IPS-NIHi11 (cell line): Measurements from ENCODE around the gene CSNK1G2.

Experiments
- DNase-seq: peaks from one replicate; pipeline ENCODE4 v3.0.0; 2012; ENCODE audit warnings: mixed read lengths, low spot score

Gene CSNK1G2

DNA sequence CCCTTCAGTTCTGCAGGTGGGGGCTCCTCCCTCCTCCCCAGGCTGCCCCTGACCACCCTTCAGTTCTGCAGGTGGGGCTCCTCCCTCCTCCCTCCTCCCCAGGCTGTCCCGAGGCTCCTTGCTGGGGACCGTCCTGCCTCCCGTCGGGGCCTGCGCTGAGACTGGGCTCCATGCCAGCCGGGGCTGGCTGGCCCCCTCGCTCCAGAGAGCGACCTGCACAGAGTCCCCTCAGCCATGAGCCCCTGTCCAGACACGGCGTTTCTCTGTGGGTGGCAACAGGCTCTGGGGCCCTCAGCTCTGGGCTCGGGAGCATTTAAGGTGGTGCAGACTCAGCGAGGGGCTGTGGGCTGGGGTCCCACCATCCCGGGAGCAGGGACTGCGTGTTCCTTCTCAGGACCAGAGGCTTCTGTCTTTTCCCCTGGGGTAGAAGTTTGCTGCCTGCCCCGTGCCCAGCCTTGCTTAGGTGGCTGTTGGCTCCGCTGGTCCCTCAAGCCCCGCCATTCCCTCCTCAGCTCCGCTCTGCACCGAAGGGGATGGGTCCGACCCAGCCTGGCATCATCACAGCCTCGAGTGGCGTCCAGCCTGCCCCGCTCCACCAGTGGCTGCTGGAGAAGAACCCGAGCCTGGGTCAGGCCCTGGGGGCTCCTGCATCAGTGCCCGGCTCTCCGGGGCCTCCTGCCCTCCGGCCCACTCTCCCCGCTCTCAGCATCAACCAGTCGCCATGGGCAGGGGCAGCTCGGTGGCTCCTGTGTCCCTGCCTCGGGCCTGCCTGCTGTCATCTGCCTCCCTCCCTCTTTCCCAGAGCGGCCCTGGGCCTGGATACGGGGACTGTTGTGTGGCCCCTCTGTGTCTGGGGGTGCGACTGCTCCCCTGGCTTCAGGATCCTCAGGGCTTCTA lies 27.6 kb downstream of the CSNK1G2 start:
- no peak for DNase-seq

DNA sequence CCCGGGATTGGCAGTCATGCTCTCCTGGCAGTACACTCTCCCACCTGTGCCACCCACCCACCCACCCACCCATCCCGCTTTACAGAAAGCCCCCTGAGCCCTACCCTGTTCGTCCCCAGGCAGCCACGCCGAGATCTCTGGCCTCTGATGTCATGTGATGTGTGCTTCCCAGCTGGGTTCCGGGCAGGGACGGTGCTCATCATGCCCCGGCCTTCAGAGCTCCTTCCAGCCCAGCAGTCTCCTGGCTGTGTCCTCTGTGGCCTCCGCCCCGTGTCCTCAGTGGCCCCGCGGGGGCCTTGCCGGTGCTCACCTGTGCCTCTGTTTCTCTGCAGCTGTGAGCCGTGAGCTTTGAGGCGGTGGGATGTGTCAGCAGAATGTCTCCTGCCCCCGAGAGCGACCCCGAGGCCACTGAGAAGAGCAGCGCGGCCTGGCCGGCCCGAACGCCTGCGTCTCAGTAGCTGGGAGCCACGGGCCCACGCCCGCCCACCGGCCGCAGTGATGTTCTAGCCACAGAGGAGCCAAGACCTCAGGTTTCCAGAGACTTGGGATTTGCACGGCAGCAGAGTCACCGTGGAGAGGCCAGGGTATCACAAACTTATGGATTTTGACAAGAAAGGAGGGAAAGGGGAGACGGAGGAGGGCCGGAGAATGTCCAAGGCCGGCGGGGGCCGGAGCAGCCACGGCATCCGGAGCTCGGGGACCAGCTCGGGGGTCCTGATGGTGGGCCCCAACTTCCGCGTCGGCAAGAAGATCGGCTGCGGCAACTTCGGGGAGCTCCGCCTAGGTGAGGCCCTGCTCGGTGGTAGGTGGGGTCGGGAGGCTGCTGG lies 28.4 kb downstream of the CSNK1G2 start:
- no peak for DNase-seq

DNA sequence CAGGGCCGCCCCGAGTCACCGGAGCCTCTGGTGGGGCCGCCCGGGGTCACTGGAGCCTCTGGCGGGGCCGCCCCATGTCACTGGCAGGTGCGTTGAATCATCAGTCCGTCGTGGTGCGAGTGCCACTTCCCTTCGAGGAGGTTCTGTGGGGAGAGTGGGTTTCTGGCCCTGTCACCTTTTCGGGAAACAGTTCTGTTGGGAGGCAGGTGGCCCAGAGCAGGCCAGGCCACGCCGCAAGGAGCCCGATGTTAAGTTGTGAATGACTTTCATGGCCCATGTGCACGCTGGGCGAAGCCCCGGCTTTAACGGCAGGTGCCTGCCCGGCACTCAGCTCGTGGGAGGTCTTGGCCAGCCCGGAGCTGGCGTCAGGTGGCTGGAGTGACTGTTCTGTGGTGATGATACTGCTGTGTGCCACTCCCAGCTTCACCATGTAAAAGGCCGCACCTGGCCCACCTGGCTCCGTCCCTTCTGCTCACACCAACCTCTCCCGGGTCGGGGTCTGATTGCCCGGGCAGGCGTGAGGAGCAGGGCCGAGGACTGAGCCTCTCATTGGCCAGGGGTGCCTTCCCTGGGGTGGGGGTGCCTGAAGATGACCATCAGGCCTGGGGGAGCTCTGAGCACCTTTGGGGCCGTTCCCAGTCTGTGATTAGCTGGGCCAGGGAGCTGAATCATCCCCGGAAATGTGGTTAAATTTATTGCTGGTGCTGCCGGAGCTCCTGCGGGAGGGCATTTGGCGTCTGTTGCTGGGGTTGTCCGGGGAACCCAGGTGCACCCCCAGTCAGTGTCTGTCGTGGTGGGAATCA lies 29.2 kb downstream of the CSNK1G2 start:
- DNase-seq: no peak

DNA sequence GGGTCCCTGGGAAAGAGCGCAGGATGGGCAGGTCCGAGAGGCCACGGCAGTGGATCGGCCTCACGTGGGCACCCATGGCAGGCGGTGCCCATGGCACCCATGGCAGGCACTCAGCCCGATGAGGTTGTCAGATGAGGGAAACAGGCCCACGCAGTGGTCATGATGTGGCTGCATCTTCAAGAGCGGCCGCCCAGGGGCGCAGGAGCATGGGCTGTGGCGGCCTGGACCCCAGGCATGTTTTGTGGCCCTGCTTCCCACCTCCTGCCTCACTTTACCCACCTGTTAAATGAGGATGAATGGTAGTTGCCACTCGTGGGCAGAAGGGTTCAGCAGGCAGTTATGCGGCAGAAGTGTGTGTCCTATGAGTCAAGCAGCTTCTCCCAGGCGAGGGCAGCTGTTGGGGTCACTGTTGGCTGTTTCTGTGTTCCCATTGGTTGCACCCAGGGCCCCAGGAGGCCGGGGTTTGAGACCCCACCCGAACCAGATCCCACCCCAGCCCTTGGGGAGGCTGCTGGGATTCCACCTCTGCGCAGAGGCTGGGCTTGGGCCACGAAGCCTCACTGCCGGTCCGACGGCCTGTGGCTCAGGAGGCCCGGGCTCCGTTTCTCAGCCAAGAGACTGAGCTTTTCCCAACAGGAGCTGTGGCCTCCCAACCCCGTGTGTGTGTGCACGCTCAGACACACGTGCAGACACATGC lies 30.0 kb downstream of the CSNK1G2 start:
- DNase-seq: no peak

DNA sequence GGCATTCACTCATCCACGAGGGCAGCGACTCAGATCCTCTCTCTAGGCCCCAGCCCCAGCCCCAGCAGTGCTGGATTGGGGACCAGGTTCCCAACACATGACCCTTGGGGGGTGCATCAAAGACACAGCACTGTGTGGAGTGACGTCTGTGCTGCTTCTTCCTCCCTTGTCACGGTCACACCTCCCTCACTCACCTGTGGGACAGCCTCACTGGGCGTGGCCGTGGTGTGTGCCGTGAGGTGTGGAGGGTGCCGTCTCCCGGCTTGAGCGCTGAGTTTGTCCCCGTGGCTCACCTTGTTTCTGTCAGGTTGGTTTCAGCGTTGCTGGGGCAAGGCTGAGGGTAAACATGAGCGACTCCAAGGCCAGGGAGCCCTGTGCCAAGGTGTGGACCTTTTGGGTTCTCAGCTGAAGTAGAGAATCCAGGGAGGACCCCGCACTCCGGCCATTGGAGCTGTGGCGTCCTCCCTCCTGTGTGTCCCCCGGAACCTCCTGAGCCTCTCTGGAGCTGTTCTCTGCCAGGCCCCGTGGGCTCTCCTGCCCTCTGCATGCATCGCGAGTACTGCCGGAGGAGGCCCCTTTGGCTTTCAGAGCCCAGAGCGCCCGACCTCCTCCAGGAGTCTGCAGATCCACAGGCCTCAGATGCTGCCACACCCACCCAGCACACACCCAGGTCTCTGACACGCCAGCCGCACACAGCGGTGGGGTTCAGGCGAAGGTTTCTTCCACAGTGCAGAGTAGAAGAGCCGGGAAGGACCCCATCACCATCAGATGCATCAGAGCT lies 33.6 kb downstream of the CSNK1G2 start:
- no peak for DNase-seq

DNA sequence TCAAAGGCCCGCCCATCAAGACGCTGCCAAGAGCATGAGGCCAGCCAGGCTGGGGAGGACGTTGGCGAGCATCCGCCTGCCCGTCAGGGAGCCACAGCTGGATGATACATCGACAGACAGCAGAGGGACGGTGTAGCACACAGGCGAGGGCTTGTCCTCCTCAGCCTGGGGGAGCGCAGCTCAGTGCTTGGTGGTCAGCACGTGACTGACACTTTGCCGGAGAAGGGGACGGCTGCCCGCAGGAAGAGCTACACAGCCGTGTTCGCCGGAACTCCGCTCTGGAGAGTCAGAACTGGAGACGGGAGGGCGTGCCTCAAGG lies 34.1 kb downstream of the CSNK1G2 start:
- no peak for DNase-seq

DNA sequence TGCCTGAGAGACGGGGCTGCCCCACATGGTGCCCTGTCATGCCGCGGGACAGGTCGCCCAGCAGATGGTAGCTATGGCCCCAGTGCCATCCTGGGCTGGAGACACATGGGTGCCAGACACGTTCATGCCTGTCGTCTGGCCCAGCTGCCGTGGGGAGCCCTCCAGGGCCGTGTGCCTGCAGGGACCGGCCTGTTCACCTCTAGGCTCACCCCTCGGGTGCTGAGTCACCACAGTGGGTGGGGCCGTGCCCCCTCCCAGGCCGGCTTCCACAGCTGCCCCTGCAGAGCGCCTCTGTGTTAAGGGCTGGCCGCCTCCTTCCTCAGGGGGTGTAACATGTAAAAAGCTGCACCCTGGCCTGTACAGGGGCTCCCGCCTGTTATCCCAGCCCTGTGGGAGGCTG lies 36.1 kb downstream of the CSNK1G2 start:
- no peak for DNase-seq

DNA sequence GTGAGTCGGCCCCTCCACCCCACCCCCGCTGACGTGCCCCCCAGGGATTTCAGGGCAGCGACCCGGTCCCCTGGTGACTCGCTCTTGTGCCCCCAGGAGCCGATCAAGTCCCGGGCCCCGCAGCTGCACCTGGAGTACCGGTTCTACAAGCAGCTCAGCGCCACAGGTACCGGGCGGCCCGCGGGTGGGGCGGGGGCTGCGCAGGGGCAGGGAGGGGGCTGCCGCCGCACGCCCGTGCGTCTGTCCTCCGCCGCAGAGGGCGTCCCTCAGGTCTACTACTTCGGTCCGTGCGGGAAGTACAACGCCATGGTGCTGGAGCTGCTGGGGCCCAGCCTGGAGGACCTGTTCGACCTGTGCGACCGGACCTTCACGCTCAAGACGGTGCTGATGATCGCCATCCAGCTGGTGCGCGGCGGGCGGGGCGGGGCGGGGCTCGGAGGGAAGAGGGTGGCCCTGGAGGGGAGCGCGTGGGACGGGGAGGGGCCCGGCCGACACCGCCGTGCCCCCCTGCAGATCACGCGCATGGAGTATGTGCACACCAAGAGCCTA lies 37.4 kb downstream of the CSNK1G2 start:
- DNase-seq: no peak

DNA sequence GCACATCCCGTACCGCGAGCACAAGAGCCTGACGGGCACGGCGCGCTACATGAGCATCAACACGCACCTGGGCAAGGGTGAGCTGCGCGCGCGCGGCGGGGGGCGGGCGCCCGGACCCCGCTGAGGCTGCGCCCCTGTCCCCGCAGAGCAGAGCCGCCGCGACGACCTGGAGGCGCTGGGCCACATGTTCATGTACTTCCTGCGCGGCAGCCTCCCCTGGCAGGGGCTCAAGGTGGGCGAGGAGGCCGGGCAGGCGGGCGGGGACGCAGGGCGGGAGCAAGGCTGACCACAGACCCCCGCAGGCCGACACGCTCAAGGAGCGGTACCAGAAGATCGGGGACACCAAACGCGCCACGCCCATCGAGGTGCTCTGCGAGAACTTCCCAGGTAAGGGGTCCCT lies 38.0 kb downstream of the CSNK1G2 start:
- no peak for DNase-seq

DNA sequence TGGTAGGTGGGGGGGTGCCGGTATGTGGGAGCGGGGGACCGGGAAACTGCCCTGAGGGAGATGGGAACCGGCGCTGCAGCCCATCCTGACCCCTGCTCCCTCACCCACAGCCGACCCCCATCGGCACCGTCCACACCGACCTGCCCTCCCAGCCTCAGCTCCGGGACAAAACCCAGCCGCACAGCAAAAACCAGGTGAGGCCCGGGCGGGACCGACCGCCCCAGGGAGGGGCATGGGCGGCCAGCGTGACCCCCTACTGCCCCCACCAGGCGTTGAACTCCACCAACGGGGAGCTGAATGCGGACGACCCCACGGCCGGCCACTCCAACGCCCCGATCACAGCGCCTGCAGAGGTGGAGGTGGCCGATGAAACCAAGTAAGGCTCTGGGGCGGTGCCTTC lies 38.7 kb downstream of the CSNK1G2 start:
- DNase-seq: no peak

DNA sequence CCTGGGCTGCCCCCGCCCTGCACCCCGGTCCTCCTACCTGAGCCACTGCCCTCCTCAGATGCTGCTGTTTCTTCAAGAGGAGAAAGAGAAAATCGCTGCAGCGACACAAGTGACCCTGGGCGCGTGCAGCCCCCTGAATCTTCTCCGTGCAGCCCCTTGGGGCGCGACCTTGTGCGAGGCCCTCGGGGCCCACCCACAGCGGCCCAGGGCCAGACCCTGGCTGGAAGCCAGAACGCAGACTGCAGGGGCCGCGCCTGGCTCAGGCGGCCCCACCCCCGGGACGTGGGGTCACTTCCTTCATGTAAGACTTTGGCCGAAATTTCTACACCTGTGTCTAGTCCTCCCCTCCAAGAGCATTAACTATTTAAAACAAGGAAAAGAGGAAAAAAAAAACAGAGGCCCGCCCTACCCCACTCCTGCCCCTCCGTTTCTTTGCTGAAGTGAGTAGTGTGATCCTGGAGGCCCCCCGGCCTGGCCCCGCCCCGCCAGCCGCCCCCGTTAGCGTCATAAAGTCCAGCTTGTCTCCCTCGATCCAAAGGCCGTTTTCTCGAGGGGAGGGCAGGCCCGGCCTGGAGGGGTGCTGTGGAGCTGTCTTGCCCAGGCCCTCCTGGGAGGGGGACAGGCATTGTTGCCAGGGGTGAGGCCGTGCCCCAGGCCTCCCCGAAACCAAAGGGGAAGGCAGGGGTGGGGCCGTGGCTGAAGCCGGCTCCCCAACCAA lies 39.3 kb downstream of the CSNK1G2 start:
- DNase-seq: no peak

DNA sequence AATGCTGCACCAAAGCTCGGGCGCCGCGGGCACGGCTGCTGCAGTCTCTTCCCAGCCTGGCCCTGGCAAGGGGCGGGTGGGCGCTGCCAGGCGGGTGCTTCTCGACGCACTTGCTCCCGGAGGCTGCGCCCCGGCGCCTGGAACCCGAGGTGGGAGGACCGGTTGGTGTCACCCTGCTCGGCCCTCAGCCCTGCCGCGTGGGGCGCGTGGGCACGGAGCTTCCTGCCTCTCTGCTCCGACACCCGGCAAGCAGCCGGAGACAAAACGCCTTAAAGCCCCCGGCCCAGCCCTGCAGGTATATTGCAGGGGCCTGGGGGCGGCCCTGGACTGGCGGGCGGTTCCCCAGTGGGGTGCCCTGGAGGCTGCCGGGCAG lies 39.8 kb downstream of the CSNK1G2 start:
- no peak for DNase-seq

DNA sequence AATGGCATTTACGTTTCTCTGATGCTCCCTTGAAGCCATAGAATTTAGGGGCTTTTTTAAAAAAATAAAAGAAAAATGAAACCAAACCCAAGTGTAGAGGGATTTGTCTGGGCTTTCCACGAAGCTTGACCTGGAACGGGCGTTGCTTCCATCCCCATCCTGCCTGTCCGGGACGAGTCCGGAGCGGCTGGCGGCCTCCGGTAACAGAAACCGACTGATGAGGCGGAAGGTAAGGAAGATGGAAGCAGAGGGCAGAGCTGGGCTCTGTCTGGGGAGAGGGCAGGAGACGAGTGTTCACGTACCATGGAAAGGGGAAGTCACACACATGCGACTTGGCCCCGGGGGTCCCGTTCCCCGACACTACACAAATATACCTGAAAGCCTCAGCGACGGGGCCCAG lies 40.3 kb downstream of the CSNK1G2 start:
- DNase-seq: no peak

DNA sequence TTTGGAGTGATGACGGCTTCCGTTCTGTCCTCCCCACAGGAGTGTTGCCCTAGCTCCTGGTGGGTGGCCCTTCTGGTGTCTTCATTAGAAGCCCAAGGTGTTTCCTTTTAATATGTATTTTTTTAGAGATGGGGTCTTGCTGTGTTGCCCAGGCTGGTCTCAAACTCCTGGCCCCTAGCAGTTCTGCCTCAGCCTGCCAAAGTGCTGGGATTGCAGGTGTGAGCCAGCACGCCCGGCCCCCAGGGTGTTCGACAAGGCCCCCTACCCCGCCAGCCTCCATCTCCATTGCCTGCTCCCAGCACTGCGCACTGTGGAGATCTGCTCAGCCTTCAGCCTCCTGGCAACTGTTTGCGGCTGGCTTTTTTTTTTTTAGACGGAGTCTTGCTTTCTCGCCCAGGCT lies 43.4 kb downstream of the CSNK1G2 start:
- no peak for DNase-seq

DNA sequence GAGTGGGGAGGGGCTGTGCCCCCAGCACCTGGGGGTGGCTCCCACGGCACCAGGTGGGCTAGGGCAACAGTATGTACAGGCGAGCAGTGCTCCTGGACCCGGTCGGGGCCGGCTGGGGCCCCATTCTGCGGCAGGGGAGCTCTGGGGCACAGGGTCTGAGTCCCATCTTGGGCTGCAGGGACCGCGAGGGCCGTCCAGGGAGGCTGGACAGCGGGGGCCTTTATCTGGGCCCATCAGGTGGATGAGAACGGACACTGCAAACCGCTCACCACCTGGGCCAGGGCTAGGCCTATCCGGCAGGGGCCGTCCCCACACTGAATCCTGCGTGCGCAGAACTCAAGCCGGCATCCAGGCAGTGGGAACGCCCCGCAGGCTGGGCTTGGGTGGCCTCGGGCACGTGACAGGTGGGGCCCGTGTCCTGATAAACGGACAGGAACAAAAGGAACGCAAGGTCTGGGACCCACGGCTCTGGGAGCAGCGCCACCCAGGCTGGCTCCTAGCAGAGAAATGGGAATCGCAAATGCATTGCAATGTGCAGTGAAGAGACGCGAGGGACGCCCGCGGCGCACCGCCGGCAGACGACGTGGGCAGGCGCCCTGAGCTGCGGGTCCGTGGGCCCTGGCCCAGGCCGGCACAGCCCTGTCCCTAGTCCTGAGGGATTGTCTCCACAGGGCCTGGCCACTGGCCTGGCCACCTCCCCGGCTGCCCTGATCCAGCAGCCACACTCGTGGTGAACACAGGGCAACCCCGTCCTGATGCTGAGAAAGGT lies 44.8 kb downstream of the CSNK1G2 start:
- no peak for DNase-seq

DNA sequence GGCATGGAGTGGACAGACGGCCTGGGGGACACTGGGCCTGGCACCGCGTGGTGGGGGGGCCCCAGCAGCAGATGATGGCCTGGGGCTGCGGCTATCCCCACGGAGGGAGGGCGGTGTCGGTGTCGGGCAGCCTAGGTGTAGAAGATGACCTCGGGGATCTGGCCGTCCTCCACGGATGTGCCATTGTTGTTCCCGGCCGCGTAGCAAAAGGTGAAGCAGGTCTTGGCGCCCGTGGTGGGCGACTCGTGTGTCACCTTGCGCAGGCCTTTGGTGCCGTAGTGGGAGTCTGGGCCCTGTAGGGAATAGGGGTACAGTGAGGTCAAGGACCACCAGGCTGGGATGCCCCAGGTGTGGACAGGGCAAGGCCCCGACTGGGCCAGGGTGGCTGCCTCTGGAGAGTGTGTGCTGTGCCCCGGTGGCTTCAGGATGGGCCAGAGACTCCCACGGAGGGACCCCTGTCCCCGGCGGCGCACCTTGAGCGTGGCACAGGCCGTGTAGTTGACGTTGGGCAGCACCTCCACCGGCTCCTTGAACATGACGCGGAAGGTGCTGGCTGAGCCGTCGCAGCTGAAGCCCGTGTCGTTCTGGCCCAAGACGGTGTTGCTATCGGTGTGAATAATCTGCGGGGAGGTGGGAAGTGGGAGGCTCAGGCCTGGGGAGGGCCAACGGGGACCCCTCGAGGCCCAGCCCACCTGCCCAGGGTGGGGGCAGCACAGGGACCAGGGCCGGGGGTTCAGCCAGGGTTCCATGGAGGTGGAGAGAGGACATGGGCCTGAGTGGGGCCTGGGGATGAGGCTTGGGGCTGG lies 45.6 kb downstream of the CSNK1G2 start:
- no peak for DNase-seq

DNA sequence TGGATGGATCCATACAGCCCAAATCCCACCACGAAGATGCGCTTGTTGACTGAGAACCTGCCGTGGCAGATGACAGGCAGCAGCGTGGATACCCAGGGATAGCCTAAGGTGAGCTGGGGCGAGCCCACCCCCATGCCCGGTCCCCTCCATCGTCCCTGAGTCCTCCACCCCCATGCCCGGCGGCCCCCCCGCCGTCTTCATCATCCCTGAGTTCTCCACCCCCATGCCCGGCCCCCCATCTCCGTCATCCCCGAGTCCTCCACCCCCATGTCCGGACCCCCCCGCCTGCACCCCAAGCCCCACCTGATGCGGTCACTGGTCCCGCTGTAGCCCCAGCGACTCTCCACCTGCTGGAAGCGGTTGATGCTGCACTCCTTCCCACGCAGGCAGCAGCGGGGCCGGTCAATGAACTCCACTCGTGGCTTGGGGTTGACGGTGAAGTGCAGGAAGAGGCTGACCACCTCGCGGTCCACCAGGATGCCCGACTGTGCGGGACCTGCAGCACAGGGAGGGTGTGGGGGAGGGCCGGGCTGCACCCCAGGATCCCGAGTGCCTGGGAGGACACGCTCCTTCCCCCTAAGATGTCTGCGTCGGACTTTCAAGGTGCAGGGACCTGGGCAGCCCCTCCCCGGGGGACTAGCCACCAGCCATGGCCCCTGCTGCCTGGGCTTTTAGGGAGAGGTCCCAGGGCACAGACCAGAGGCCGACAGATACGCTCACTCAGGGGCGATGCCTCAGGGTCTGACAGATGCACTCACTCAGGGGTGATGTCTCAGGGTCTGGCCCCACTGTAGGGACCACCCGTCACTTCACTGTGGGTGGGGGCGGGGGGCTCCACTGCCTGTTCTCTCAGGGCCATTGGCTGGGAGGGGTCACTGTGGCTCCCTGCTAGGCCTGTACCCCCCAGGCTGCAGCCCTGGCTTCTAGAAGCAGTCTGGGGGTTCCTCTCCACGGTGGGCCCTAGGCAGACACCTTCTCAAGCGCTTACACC lies 46.5 kb downstream of the CSNK1G2 start:
- no peak for DNase-seq
